ENCODE data around the gene CTXND1. TPM values are rescaled to one million over a fixed set of nuclear protein-coding genes. Genes with fewer than 3 reads are reported as not detected.

The CTXND1 gene
- total RNA-seq, 1 donor from 2014 or later: not detected

- peak; percentile 31 for DNase-seq (ENCODE audit: low read depth)
Observed at GRCh38 chr15:80183306-80183705, 68.7 kb downstream of the CTXND1 start.

GRCh38 chr15:80182611-80183261, 69.3 kb downstream of the CTXND1 start:
- peak; percentile 92 for DNase-seq (ENCODE audit: low read depth)

GRCh38 chr15:80180986-80181385, 71.0 kb downstream of the CTXND1 start:
- no peak for DNase-seq (ENCODE audit: low read depth)

DNA sequence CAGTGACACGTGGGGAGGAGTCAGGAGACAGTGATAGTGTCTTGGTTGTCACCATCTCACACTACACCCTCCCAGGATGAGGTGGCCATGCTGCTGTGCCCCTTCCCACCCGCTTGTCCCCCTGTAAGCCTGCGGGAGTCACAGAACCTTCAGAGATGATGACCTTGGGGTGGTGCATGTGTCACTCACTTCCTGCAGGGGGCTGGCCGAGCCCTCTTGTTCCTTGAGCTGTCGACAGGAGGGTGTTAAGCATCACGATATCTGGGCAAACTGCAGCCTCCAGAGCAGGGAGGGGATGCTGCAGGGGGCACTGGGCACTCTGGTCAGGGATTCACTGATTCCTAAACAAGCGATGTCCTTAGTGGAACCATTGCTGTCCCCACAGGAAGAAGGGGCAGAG, 71.5 kb downstream of the CTXND1 start:
- DNase-seq (ENCODE audit: low read depth): no peak

DNA sequence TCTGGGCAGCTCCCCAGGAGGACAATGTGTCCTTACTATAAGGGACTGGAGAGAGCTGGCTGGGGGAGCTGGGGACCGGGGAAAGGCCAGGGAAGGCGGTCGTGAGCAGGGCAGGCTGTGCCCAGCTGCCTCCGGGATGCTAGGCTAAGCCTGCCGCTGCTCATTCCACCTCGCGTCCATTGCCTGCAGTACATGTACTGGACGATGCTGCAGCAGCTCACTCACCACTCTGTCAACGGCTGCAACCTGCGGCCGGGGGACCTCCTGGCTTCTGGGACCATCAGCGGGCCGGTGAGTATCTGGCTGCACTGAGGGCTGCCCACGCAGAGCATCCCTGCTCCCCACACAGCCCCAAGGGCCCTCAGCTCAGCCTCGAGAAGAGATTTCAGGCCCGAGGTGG, 72.1 kb downstream of the CTXND1 start:
- DNase-seq (ENCODE audit: low read depth): peak; percentile 28

- DNase-seq (ENCODE audit: low read depth): peak; percentile 71
Observed at GRCh38 chr15:80179025-80179759, 72.8 kb downstream of the CTXND1 start.

DNA sequence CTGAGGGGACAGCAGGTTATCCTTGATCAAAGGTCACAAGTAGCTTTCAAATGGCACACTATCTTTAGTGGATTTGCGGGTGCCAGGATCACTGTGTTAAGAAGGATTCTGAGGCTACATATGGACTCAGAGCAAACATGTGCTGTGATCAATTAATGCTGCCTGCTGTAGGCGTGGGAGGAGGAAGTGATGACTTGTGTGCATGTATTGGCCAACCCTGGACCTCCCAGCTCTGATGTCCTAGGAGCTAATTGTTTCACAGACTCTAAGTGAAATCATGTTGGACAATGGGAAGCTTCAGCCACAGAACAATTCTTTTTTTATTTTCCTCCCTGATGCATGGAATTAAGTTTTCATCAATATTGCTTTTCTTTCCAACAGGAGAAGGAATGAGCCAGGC, 74.9 kb downstream of the CTXND1 start:
- DNase-seq (ENCODE audit: low read depth): no peak

- no peak for DNase-seq (ENCODE audit: low read depth)
Observed at GRCh38 chr15:80176443-80176842, 75.6 kb downstream of the CTXND1 start.

DNA sequence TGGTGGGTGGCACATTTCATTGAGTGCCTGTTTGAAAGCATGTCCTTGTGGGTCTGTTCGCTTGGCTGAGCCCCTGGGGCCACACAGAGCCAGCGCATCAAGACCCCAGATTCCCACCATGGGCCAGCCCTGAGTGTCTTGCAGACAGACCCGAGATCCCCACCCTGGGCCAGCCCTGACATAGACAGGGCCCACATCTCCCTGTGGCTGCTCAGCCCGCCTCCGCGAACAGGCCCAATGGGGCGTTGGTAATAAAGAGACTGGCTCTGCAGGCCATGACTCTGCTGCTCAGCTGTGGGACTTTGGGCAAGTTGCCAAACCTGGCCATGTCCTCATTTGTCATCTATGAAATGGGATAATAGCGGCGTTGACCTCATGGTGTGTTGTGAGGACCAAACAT, 76.6 kb downstream of the CTXND1 start:
- DNase-seq (ENCODE audit: low read depth): no peak

- peak; percentile 61 for DNase-seq (ENCODE audit: low read depth)
Observed at GRCh38 chr15:80174017-80174746, 77.8 kb downstream of the CTXND1 start.

DNA sequence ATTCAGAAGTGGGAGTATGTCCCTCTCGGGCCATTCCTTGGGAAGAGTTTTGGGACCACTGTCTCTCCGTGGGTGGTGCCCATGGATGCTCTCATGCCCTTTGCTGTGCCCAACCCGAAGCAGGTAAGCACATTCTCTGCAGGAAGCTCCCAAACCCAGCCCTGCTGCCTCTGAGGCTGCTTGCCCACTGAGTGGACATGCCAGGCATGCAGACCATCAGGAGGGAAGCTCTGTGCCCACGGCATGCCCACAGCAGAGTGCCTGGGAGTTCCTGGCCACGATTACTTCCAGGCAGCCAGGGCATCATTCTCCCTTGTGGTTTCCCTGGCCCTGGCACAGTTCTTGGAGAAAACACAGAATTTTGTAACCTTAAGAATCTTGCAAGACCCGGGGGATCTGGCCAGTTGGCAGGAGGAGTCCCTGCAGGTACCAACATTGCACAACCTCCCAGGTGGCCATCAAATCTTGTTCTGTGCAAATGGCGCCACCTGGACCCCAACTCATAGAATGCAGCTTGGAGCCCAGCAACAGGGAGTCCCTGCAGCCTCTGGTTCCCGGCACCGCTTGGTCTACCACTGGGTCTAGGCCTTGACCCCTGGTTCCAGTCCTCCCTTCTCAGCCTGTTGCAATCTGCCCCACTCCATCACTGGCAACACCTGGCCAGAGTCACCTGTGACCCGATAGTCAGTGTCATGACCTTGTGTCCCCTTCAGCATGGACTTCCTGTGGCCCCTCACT, 78.8 kb downstream of the CTXND1 start:
- DNase-seq (ENCODE audit: low read depth): peak; percentile 50

DNA sequence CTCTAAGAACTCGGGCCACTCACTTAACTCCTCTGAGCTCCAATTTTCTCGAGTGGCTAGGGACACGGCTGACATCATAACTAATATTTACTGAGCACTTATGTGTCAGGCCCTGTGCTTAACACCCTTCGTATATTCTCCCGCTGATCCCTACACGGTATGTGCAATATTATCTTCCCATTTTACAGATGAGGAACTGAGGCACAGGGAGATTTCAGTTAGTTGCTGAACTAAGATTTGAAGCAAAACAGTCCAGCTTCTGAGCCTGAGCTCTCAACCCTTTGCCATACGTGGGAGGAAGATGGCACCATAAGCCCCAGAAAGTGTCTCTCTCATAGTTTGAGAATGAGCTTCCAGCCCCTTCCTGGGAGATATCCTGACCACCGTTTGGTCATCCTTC, 79.6 kb downstream of the CTXND1 start:
- DNase-seq (ENCODE audit: low read depth): no peak

- DNase-seq (ENCODE audit: low read depth): no peak
Observed at GRCh38 chr15:80171787-80172186, 80.2 kb downstream of the CTXND1 start.

GRCh38 chr15:80170596-80170995, 81.4 kb downstream of the CTXND1 start:
- DNase-seq (ENCODE audit: low read depth): no peak

DNA sequence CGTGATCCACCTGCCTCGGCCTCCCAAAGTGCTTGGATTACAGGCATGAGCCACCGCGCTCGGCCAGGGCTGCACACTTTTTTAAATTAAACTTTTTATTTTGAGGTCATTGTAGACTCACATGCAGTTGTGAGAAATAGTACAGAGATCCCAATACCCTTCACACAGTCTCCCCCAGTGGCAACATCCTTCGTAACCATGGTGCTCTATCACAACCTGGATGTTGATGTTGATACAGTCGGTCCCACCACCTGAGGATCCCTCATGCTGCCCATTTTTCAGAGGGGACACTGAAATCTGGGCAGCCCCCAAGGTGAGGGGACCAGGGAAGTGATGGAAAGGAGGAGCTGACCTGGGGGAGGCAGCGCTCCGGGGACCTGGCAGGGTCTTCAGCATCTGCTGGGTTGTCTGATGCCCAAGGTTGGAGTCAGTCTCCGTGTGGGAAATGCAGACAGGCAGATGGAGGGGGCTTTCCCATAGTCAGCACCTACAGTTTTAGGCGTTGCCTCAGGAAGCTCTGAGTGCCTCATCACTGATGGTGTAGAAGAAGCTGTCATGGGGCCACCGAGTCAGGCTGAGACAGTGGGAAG, 82.2 kb downstream of the CTXND1 start:
- DNase-seq (ENCODE audit: low read depth): no peak

GRCh38 chr15:80168421-80168820, 83.6 kb downstream of the CTXND1 start:
- DNase-seq (ENCODE audit: low read depth): no peak

GRCh38 chr15:80167936-80168335, 84.1 kb downstream of the CTXND1 start:
- no peak for DNase-seq (ENCODE audit: low read depth)

DNA sequence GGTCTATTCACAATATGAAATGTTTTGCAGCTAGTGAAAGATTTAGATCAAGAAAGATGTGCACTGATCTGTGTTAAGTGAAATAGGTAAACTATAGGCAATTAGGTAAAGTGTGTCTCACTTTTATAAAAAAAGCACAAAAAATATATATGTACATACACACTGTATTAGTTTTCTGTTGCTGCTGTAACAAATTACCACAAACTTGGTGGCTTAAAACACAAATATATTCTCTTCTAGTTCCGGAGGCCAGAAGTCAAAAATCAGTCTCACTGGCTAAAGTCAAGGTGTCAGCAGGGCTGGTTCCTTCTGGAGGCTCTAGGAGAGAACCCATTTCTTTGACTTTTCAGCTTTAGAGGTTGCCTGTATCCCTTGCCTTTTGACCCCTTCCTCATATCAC, 88.1 kb downstream of the CTXND1 start:
- no peak for DNase-seq (ENCODE audit: low read depth)

- DNase-seq (ENCODE audit: low read depth): no peak
Observed at GRCh38 chr15:80163217-80163616, 88.8 kb downstream of the CTXND1 start.

GRCh38 chr15:80162059-80162554, 89.9 kb downstream of the CTXND1 start:
- DNase-seq (ENCODE audit: low read depth): no peak

- DNase-seq (ENCODE audit: low read depth): peak; percentile 32
Observed at GRCh38 chr15:80161468-80162016, 90.5 kb downstream of the CTXND1 start.
